ENCODE results near the gene PLA2G10. TPM values are rescaled to one million over a fixed set of nuclear protein-coding genes. Genes with fewer than 3 reads are reported as not detected.

The PLA2G10 gene
- total and polyA plus RNA-seq, 9 of the 15 experiments (the other 6 are each of a cell fraction or from before 2014, with no cell fraction given): not detected

GRCh38 chr16:14629919-14630619 lies 64.0 kb downstream of the PLA2G10 start, which contains the start of gene PARN (continued):
- TF ChIP-seq ZBTB12 (CRISPR knock-in tag; IDR thresholded peaks at IDR 0.05) (peak; percentile 67), CBX3 (IDR thresholded peaks at IDR 0.05; ENCODE audit: borderline replicate concordance in 1 of 2, low read length in 2 of 2) (no peak), PRPF4 (IDR thresholded peaks at IDR 0.05; ENCODE audit: insufficient read depth, low read depth, low read length, poor library complexity, severe bottlenecking) (peak; percentile 32), MAZ (CRISPR knock-in tag; conservative IDR thresholded peaks at IDR 0.05 in 1 of 2, IDR thresholded peaks at IDR 0.05 in 1 of 2) (peak; percentile 69 to 83), ZNF586 (CRISPR knock-in tag; conservative IDR thresholded peaks at IDR 0.05) (no peak), MIER1 (IDR thresholded peaks at IDR 0.05; ENCODE audit: low read depth) (no peak), PML (IDR thresholded peaks at IDR 0.05; ENCODE audit: low read length) (peak; percentile 53), ZFP36 (IDR thresholded peaks at IDR 0.05; ENCODE audit: low read depth, low read length, partially characterized antibody) (peak; percentile 21), ZFX (CRISPR knock-in tag; IDR thresholded peaks at IDR 0.05) (peak; percentile 99), TFAP4 (CRISPR knock-in tag; IDR thresholded peaks at IDR 0.05; ENCODE audit: borderline replicate concordance) (peak; percentile 71; the same call in 1 of the 2 replicates), ARNT (IDR thresholded peaks at IDR 0.05) (no peak), CBX2 (IDR thresholded peaks at IDR 0.05; ENCODE audit: insufficient read depth, low read length, poor library complexity, severe bottlenecking) (no peak), ZNF830 (CRISPR knock-in tag; IDR thresholded peaks at IDR 0.05) (peak; percentile 73; the same call in 1 of the 2 replicates), CREB3L1 (IDR thresholded peaks at IDR 0.05; ENCODE audit: borderline replicate concordance, low read depth) (peak; percentile 45; the same call in 1 of the 2 replicates), ZNF316 (IDR thresholded peaks at IDR 0.05) (no peak), NBN (IDR thresholded peaks at IDR 0.05; ENCODE audit: low read depth) (peak; percentile 63; the same call in 1 of the 2 replicates), JUND (IDR thresholded peaks at IDR 0.05; ENCODE audit: borderline replicate concordance, low read depth, low read length) (peak; percentile 70), JUND (tag; IDR thresholded peaks at IDR 0.05; ENCODE audit: borderline replicate concordance, low read depth, low read length) (no peak; the same call in 2 of the 3 replicates), CCNT2 (IDR thresholded peaks at IDR 0.05; ENCODE audit: borderline replicate concordance, extremely low read depth, insufficient read length, low read depth, low read length) (peak; percentile 84), POLR2AphosphoS5 (IDR thresholded peaks at IDR 0.05; ENCODE audit: control insufficient read depth, insufficient read depth, low read depth, low read length) (peak; percentile 81), TAF7 (tag; IDR thresholded peaks at IDR 0.05) (peak; percentile 67), VEZF1 (CRISPR knock-in tag; IDR thresholded peaks at IDR 0.05) (peak; percentile 74), TCF3 (CRISPR knock-in tag; IDR thresholded peaks at IDR 0.05) (peak; percentile 64)
